ENCODE results near the gene CCDC88C. TPM values are rescaled to one million over a fixed set of nuclear protein-coding genes. Genes with fewer than 3 reads are reported as not detected.

CCDC88C gene
- total RNA-seq, 2 donors from 2014 or later, result 4.0 to 4.4 TPM

DNA sequence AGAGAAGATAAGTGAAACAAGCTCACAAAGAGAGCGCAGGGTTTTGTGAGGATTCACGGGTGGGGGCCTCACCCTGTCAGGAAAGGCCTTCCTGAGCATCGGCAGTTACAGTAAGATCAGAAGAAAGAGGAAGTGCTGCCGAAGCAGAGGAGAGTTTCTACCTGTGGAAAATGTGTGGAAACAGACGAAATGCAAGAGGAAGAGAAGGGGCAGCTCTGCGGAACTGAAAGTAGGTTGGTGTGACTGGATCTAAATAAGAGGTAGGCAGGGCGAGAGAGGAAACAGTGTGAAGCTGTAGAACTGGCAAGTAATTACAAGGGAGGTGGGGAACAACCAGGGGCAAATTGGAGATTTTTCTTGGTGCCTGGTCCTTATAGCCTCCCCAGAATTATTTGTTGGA is 175.8 kb downstream of the CCDC88C start:
- H3K36me3 ChIP-seq, result no peaks in the 10 kb centered on the region
- no peaks in the 10 kb centered on the region for H3K27me3 ChIP-seq
- H3K4me1 ChIP-seq, result peaks cover 0 to 26% of the 10 kb centered on the region in 2 donors
- H3K4me3 ChIP-seq, result no peak overlapping the region
- no peak overlapping the region for H3K27ac ChIP-seq
- no peak for DNase-seq (ENCODE audit: low spot score)
- TF ChIP-seq, protein P1, sequence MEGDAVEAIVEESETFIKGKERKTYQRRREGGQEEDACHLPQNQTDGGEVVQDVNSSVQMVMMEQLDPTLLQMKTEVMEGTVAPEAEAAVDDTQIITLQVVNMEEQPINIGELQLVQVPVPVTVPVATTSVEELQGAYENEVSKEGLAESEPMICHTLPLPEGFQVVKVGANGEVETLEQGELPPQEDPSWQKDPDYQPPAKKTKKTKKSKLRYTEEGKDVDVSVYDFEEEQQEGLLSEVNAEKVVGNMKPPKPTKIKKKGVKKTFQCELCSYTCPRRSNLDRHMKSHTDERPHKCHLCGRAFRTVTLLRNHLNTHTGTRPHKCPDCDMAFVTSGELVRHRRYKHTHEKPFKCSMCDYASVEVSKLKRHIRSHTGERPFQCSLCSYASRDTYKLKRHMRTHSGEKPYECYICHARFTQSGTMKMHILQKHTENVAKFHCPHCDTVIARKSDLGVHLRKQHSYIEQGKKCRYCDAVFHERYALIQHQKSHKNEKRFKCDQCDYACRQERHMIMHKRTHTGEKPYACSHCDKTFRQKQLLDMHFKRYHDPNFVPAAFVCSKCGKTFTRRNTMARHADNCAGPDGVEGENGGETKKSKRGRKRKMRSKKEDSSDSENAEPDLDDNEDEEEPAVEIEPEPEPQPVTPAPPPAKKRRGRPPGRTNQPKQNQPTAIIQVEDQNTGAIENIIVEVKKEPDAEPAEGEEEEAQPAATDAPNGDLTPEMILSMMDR (IDR thresholded peaks at IDR 0.05), result no peak
- H3K9me3 ChIP-seq, result no peaks in the 10 kb centered on the region

DNA sequence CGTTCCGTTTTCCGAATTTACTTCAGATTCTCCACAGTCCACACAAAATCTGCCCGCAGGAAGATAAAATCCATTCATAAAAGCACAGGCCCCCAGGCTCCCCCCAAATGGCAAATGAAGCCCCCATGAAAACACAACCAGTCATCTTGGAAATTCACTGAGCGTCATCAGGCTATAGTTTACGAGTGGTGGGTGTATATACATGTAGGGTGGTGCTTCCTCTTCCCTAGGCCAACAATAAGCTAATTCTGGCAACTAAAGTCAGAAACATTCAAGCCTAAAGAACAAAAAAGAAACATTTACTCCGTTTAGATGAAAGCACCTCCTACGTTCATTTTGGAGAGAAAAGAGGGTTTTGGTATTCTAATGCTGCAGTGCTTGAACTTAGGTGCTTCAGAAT is 179.0 kb downstream of the CCDC88C start:
- Histone ChIP-seq H3K36me3 (no peaks in the 10 kb centered on the region), H3K4me3 (no peak overlapping the region), H3K9me3 (no peaks in the 10 kb centered on the region), H3K27ac (no peak overlapping the region), H3K4me1 (peaks cover 0 to 8% of the 10 kb centered on the region in 2 donors), H3K27me3 (no peaks in the 10 kb centered on the region)
- TF ChIP-seq, protein P1 (IDR thresholded peaks at IDR 0.05), result no peak
- no peak for DNase-seq (ENCODE audit: low spot score)

DNA sequence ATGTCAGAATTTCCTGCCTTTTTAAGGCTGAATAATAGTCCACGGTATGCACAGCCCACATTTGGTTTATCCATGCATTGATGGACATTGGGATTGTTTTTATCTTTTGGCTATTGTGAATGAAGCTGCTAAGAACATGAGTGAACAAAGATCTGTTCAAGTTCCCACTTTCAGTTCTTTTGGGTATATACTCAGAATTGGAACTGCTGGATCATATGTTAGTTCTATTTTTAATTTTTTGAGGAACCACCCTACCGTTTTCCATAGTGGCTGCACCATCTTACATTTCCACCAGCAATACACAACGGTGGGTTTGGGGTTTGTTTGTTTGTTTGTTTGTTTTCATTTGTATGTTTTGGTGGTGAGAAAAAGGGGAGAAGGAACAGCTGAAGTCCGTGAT is 179.5 kb downstream of the CCDC88C start:
- Histone ChIP-seq H3K4me3 (no peak overlapping the region), H3K36me3 (no peaks in the 10 kb centered on the region), H3K27ac (no peak overlapping the region), H3K9me3 (no peaks in the 10 kb centered on the region), H3K27me3 (no peaks in the 10 kb centered on the region), H3K4me1 (peaks cover 0 to 3% of the 10 kb centered on the region in 2 donors)
- TF ChIP-seq, protein P1 (IDR thresholded peaks at IDR 0.05), result no peak
- DNase-seq (ENCODE audit: low spot score), result no peak

DNA sequence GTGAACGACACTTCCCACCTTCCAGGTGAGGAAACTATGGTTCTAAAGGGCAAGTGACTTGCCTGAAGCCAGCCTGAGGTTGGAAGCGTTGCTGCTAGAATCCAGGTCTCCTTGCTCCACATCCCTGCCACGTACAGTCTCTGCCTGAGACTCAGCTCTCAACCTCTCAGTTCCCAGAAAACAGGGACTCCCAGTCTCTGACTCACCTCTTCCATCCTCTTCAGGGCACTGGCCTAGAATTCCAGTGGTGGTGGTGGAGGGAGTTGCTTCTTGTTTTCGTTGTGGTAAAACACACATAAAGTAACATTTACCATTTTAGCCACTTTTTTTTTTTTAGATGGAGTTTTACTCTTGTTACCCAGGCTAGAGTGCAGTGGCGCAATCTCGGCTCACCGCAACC is 180.4 kb downstream of the CCDC88C start:
- no peaks in the 10 kb centered on the region for H3K9me3 ChIP-seq
- TF ChIP-seq, protein P1 (IDR thresholded peaks at IDR 0.05), result no peak
- no peaks in the 10 kb centered on the region for H3K4me1 ChIP-seq
- no peaks in the 10 kb centered on the region for H3K27me3 ChIP-seq
- no peak for DNase-seq (ENCODE audit: low spot score)
- H3K36me3 ChIP-seq, result no peaks in the 10 kb centered on the region
- no peak overlapping the region for H3K27ac ChIP-seq
- H3K4me3 ChIP-seq, result no peak overlapping the region

DNA sequence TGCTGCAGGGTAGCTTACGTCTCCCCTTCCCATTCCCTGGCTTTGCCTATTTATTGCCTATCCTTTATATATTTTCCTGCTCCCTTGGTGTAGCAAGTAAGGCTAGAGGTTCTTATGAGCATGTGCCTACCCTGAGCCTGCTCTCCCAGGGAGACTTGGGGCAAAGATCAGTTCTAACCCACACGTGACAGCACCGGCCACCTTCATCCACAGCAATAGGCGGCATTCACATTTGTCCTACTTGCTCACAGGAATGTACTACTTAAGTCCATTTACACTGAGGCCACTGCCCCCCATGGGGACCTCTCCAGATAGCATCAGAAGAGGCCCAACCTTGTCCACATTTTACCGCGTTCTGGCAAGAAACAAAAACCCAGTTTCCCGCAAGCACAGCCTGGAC is 181.8 kb downstream of the CCDC88C start:
- H3K4me3 ChIP-seq, result no peak overlapping the region
- H3K27me3 ChIP-seq, result no peaks in the 10 kb centered on the region
- H3K36me3 ChIP-seq, result no peaks in the 10 kb centered on the region
- DNase-seq (ENCODE audit: low spot score), result no peak
- H3K27ac ChIP-seq, result no peak overlapping the region
- TF ChIP-seq, protein P1 (IDR thresholded peaks at IDR 0.05), result no peak
- H3K9me3 ChIP-seq, result no peaks in the 10 kb centered on the region
- H3K4me1 ChIP-seq, result no peaks in the 10 kb centered on the region

DNA sequence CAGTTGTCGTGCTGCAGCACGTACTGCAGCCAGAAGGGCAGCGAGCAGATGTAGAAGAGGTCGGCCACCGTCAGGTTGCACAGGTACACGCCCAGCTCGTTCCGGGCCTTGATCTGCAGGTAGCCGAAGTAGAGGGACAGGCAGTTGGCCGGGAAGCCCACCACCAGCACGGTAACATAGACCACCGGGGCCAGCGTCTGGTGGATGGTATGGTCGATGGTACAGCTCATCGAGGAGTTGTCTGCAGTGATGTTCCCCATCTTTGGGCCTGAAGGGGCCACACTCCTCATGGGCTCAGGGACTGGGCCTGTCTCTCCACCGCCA is 182.9 kb downstream of the CCDC88C start:
- Histone ChIP-seq H3K27me3 (no peaks in the 10 kb centered on the region), H3K4me1 (no peaks in the 10 kb centered on the region), H3K36me3 (no peaks in the 10 kb centered on the region), H3K9me3 (no peaks in the 10 kb centered on the region), H3K27ac (no peak overlapping the region), H3K4me3 (no peak overlapping the region)
- TF ChIP-seq, protein P1 (IDR thresholded peaks at IDR 0.05), result no peak
- DNase-seq (ENCODE audit: low spot score), result no peak

All from right atrium auricular region (tissue), 2 donors.